Esophagus squamous epithelium (tissue), 5 donors: ENCODE measurements around the gene CROCC. TPM values are rescaled to one million over a fixed set of nuclear protein-coding genes. Genes with fewer than 3 reads are reported as not detected.

Experiments used
- DNase-seq: peaks from one replicate; lab custom pipeline; 2025; lab: John Stamatoyannopoulos, UW
- H3K27ac ChIP-seq, 4 donors: fragments of 200-600 bp; sonication (generic); one replicate each; pipeline ENCODE4 v1.5.1; 2016 to 2019; ENCODE audit warnings: mild to moderate bottlenecking in 1 of 4
- H3K27me3 ChIP-seq, 4 donors: fragments of 200-600 bp; sonication (generic); 1 replicate in 3 of 4; 2 replicates in 1 of 4; pipeline versions ENCODE4 v1.5.1 to v1.6.0; 2017 to 2021; ENCODE audit warnings: antibody characterized with exemption in 1 of 4
- H3K36me3 ChIP-seq, 3 donors: fragments of 200-600 bp; sonication (generic); one replicate each; pipeline ENCODE4 v1.5.1; 2016 to 2019
- H3K4me1 ChIP-seq, 3 donors: fragments of 200-600 bp; sonication (generic); one replicate each; pipeline ENCODE4 v1.5.1; 2017 to 2019
- H3K4me3 ChIP-seq, 4 donors: fragments of 200-600 bp; sonication (generic); 1 replicate in 3 of 4; 2 replicates in 1 of 4; pipeline ENCODE4 v1.5.1; 2016 to 2019; ENCODE audit warnings: mild to moderate bottlenecking in 2 of 4, moderate library complexity in 1 of 4
- H3K9me3 ChIP-seq, 3 donors: fragments of 200-600 bp; sonication (generic); one replicate each; pipeline ENCODE4 v1.5.1; 2016 to 2019
- POLR2A ChIP-seq, 4 donors: fragments of 450-650 bp; IDR thresholded peaks; one replicate each; pipeline ENCODE4 v1.6.1; 2017; ENCODE audit warnings: antibody characterized with exemption in 4 of 4, mild to moderate bottlenecking in 4 of 4, moderate library complexity in 3 of 4
- WGBS, 2 donors: methylation state at CpG; one replicate each; pipeline ENCODE4 v1.1.5; 2018; 5-methylcytosine and 5-hydroxymethylcytosine counted together
- intact Hi-C: fragments of 100-400 bp; cut with DNase I; formaldehyde crosslinking; loops from one replicate; pipeline ENCODE4 v1.15.0; 2022
- total RNA-seq, 4 donors: library from RNA; depleted of rRNA; stranded (reverse); fragments of >200 nt; gene quantifications; one replicate each; pipeline ENCODE4 v1.1.0, GENCODE V29; 2016
- TF ChIP-seq, protein P1 (sequence below), 6 experiments: fragments of 450-650 bp in 4 of 6; fragments of 200-600 bp in 2 of 6; sonication (generic) in 2 of 6; IDR thresholded peaks; one replicate each; pipeline ENCODE4 v1.5.1; 2016 to 2019; ENCODE audit warnings: antibody characterized with exemption in 6 of 6, mild to moderate bottlenecking in 4 of 6, moderate library complexity in 4 of 6
- donor health status: DM: yes; HTN: yes; CAD: no.

CROCC gene
- total RNA-seq, 4 donors from 2014 or later = 8.5 to 43.1 (median 30.2) TPM

DNA sequence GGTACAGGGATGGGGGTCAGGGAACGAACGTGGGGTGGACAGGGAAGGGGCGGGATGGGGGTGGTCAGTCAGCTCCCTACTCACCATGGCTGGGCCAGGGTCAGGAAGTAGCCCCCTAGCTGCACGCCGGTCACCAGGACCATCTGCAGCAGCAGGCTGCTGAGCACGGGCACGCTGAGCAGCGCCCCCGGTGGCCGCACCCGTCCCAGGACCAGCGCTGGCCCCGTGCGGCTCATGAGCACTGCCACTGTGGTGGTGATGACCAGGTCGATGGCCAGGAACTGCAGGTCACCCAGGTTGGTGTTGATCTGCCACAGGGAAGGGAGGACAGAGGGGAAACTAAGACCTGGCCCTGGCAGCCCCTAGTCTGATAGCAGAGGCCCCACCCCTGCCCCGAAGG, 65.2 kb downstream of the CROCC start:
- Histone ChIP-seq H3K27me3 (no peaks in the 10 kb centered on the region), H3K9me3 (no peaks in the 10 kb centered on the region), H3K36me3 (peaks cover 6 to 65% (median 13%) of the 10 kb centered on the region in 3 donors), H3K4me1 (peaks cover 6 to 15% (median 9%) of the 10 kb centered on the region in 3 donors), H3K27ac (no peak overlapping the region), H3K4me3 (no peak overlapping the region)
- TF ChIP-seq, protein P1, sequence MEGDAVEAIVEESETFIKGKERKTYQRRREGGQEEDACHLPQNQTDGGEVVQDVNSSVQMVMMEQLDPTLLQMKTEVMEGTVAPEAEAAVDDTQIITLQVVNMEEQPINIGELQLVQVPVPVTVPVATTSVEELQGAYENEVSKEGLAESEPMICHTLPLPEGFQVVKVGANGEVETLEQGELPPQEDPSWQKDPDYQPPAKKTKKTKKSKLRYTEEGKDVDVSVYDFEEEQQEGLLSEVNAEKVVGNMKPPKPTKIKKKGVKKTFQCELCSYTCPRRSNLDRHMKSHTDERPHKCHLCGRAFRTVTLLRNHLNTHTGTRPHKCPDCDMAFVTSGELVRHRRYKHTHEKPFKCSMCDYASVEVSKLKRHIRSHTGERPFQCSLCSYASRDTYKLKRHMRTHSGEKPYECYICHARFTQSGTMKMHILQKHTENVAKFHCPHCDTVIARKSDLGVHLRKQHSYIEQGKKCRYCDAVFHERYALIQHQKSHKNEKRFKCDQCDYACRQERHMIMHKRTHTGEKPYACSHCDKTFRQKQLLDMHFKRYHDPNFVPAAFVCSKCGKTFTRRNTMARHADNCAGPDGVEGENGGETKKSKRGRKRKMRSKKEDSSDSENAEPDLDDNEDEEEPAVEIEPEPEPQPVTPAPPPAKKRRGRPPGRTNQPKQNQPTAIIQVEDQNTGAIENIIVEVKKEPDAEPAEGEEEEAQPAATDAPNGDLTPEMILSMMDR (IDR thresholded peaks at IDR 0.05) = peak in 2 of 6 experiments; percentile 14 to 33
- no peak for TF ChIP-seq POLR2A (IDR thresholded peaks at IDR 0.05)
- intact Hi-C loops = no loop called here
- WGBS, 2 donors = 40 to 75% methylated on average over 1 to 6 of the region's 16 CpGs
- no peak for DNase-seq

DNA sequence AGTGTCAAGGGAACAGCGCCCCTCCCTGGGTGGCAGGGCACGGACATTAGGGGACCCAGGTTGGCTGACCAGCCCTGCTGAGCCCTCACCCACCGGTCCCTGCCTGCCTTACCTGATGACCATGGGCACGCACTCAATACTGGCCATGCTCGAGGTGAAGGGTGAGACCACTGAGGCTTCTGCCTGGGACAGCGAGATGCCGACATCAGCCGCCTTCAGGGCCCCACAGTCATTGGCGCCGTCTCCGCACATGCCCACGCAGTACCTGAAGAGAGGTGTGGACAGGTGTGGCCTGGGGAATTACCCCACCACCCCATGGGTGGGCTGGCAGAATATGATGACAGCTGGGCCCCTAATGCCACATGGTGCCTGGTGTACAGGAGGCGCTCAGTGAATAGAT, 66.5 kb downstream of the CROCC start:
- TF ChIP-seq, protein P1 (IDR thresholded peaks at IDR 0.05) = no peak
- no peak for TF ChIP-seq POLR2A (IDR thresholded peaks at IDR 0.05)
- no peak for DNase-seq
- intact Hi-C loops = no loop called here
- Histone ChIP-seq H3K4me1 (peaks cover 6 to 15% (median 9%) of the 10 kb centered on the region in 3 donors), H3K27ac (no peak overlapping the region), H3K27me3 (no peaks in the 10 kb centered on the region), H3K4me3 (no peak overlapping the region), H3K9me3 (no peaks in the 10 kb centered on the region), H3K36me3 (peaks cover 6 to 77% (median 13%) of the 10 kb centered on the region in 3 donors)
- 83 to 91% methylated on average over 3 to 11 of the region's 13 CpGs for WGBS, 2 donors

DNA sequence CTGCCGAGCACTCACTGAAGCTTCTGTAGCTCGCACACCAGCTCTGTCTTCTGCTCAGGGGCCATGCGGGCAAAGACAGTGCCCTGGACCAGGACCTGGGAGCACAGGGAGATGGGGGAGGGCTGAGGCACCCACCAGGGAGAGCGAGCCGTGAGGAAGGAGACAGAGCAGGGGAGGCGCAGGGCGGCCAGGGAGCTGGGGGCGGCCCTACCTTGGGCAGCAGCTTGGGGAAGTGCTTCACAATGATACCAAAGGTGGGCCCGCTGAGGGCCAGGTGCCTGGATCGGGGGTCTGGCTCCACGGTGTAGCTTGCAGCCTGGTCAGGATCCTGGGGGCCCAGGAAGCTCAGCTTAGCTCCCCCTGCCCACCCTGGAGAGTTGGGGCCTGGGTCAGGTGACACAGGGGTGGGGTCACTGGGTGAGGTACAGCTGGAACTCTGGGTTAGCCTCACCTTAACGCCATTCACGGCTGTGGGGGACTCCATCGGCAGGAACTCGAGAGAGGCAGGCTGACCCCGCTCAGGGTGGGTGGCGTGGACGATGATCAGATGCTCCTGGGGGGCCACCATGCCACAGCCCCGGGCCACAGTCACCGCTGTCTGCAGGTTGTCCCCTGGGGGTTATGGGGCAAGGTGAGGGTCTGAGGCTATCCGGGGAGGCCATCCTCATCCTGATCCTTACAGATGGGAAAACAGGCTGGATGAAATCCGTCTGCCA, 68.1 kb downstream of the CROCC start:
- H3K27ac ChIP-seq = no peak overlapping the region
- TF ChIP-seq, protein P1 (IDR thresholded peaks at IDR 0.05) = no peak
- no peak for TF ChIP-seq POLR2A (IDR thresholded peaks at IDR 0.05)
- 88 to 92% methylated on average over 5 to 16 of the region's 22 CpGs for WGBS, 2 donors
- no peaks in the 10 kb centered on the region for H3K9me3 ChIP-seq
- H3K27me3 ChIP-seq = no peaks in the 10 kb centered on the region
- no peak for DNase-seq
- peaks cover 6 to 84% (median 13%) of the 10 kb centered on the region in 3 donors for H3K36me3 ChIP-seq
- H3K4me3 ChIP-seq = no peak overlapping the region
- H3K4me1 ChIP-seq = peaks cover under 1 to 8% (median 2%) of the 10 kb centered on the region in 3 donors
- intact Hi-C loops = no loop called here

DNA sequence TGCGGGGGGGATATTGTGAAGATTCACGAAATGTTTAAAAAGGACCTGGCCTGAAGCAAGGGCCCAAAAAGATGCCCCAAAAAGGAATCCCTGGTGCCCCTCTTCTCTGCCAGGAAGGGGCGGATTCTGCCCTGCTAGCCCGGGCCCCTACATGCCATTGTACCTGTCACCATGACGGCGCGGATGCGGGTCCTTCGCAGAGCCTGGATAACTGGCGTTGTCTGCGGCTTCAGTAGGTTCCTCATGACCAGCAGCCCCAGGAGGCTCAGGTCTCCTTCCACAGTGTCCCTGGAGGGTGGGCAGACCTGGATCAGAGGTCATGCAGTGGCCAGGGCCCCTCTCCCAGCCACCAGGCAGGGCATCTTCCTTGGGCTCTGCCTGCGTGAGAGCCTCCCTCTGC, 69.8 kb downstream of the CROCC start:
- Histone ChIP-seq H3K36me3 (peaks cover 6 to 91% (median 13%) of the 10 kb centered on the region in 3 donors), H3K4me3 (no peak overlapping the region), H3K9me3 (no peaks in the 10 kb centered on the region), H3K27ac (no peak overlapping the region), H3K4me1 (peaks cover 0 to 10% (median 0%) of the 10 kb centered on the region in 3 donors), H3K27me3 (no peaks in the 10 kb centered on the region)
- DNase-seq = no peak
- 98% methylated on average over 10 to 11 of the region's 12 CpGs for WGBS, 2 donors
- TF ChIP-seq POLR2A (IDR thresholded peaks at IDR 0.05) = no peak
- TF ChIP-seq, protein P1 (IDR thresholded peaks at IDR 0.05) = no peak
- intact Hi-C loops = no loop called here

DNA sequence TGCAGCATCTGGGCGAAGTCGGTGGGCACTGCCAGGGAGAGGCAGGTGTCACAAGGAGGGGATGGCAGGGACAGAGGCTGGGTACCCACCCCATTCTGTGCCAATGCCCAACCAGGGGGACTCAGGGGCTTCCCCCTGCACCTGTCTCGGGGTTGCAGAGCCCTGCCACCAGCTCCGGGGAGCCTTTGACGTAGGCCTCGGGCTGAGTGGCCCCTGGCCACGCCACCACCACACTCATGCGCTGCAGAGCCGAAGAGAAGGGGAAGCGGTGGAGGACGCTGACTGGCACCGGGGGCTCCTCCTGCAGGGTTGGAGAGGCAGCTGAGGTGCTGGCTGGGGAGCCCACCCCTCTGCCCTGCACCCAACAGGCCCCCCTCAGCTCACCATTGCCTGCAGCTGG, 70.4 kb downstream of the CROCC start:
- Histone ChIP-seq H3K36me3 (peaks cover 11 to 91% (median 12%) of the 10 kb centered on the region in 3 donors), H3K4me1 (peaks cover 0 to 10% (median 0%) of the 10 kb centered on the region in 3 donors), H3K27me3 (no peaks in the 10 kb centered on the region), H3K27ac (no peak overlapping the region), H3K4me3 (no peak overlapping the region), H3K9me3 (no peaks in the 10 kb centered on the region)
- TF ChIP-seq POLR2A (IDR thresholded peaks at IDR 0.05) = no peak
- TF ChIP-seq, protein P1 (IDR thresholded peaks at IDR 0.05) = no peak
- 90% methylated on average over 4 of the region's 12 CpGs; no CpG with 5 or more reads in 1 of the 2 donors for whole genome bisulfite sequencing, 2 donors
- intact Hi-C loops = no loop called here
- no peak for DNase-seq
